ENCODE data around the gene CAV1.

- no peak for TF ChIP-seq CC2D1A (CRISPR knock-in tag; IDR thresholded peaks at IDR 0.05)
- no peak for TF ChIP-seq ZNF326 (CRISPR knock-in tag; IDR thresholded peaks at IDR 0.05; ENCODE audit: borderline replicate concordance)
- TF ChIP-seq, protein P1, sequence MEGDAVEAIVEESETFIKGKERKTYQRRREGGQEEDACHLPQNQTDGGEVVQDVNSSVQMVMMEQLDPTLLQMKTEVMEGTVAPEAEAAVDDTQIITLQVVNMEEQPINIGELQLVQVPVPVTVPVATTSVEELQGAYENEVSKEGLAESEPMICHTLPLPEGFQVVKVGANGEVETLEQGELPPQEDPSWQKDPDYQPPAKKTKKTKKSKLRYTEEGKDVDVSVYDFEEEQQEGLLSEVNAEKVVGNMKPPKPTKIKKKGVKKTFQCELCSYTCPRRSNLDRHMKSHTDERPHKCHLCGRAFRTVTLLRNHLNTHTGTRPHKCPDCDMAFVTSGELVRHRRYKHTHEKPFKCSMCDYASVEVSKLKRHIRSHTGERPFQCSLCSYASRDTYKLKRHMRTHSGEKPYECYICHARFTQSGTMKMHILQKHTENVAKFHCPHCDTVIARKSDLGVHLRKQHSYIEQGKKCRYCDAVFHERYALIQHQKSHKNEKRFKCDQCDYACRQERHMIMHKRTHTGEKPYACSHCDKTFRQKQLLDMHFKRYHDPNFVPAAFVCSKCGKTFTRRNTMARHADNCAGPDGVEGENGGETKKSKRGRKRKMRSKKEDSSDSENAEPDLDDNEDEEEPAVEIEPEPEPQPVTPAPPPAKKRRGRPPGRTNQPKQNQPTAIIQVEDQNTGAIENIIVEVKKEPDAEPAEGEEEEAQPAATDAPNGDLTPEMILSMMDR (CRISPR knock-in tag; IDR thresholded peaks at IDR 0.05), result no peak
- TF ChIP-seq TBX3 (IDR thresholded peaks at IDR 0.05; ENCODE audit: borderline replicate concordance), result no peak
- TF ChIP-seq TFE3 (CRISPR knock-in tag; IDR thresholded peaks at IDR 0.05), result no peak
- TF ChIP-seq MAFF (IDR thresholded peaks at IDR 0.05; ENCODE audit: low read depth, low read length), result no peak
- no peak for TF ChIP-seq REST (IDR thresholded peaks at IDR 0.05; ENCODE audit: borderline replicate concordance in 1 of 2, low read depth in 1 of 2, low read length in 2 of 2)
- TF ChIP-seq, protein P2, sequence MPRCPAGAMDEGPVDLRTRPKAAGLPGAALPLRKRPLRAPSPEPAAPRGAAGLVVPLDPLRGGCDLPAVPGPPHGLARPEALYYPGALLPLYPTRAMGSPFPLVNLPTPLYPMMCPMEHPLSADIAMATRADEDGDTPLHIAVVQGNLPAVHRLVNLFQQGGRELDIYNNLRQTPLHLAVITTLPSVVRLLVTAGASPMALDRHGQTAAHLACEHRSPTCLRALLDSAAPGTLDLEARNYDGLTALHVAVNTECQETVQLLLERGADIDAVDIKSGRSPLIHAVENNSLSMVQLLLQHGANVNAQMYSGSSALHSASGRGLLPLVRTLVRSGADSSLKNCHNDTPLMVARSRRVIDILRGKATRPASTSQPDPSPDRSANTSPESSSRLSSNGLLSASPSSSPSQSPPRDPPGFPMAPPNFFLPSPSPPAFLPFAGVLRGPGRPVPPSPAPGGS (CRISPR knock-in tag; IDR thresholded peaks at IDR 0.05), result no peak
- no peak for TF ChIP-seq POLR2AphosphoS5 (IDR thresholded peaks at IDR 0.05; ENCODE audit: low read depth, low read length)
- TF ChIP-seq, protein P3, sequence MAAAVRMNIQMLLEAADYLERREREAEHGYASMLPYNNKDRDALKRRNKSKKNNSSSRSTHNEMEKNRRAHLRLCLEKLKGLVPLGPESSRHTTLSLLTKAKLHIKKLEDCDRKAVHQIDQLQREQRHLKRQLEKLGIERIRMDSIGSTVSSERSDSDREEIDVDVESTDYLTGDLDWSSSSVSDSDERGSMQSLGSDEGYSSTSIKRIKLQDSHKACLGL (CRISPR knock-in tag; IDR thresholded peaks at IDR 0.05), result no peak
- no peak for TF ChIP-seq SP2 (CRISPR knock-in tag; IDR thresholded peaks at IDR 0.05)
- no peak for TF ChIP-seq ZNF292 (CRISPR knock-in tag; IDR thresholded peaks at IDR 0.05; ENCODE audit: borderline replicate concordance, low read depth)
- no peak for TF ChIP-seq CHD2 (IDR thresholded peaks at IDR 0.05; ENCODE audit: low read depth, low read length)
- TF ChIP-seq REXO4 (CRISPR knock-in tag; IDR thresholded peaks at IDR 0.05; ENCODE audit: borderline replicate concordance), result no peak
Measured at GRCh38 chr7:116541951-116542350, 17.1 kb downstream of the CAV1 start.

All from HepG2 (cell line).